HG03045 (cell line): ENCODE data around the gene ZDHHC11.
"Not testable (repeated sequence)": the region's sequence is repeated elsewhere in the genome, so short reads cannot be mapped to it uniquely, and the experiment has no call there.

Source experiments
- ATAC-seq: cut with Tn5 transposase; IDR thresholded peaks from one replicate; pipeline ENCODE4 v1.9.1; 2021; ENCODE audit warnings: mild to moderate bottlenecking, moderate library complexity; ENCODE audit not compliant: unreplicated experiment

ZDHHC11 gene

GRCh38 chr5:880816-881550 lies 30.2 kb upstream of the ZDHHC11 start:
- ATAC-seq = no peak

GRCh38 chr5:878677-879076 lies 27.9 kb upstream of the ZDHHC11 start:
- not testable (repeated sequence) for ATAC-seq

DNA sequence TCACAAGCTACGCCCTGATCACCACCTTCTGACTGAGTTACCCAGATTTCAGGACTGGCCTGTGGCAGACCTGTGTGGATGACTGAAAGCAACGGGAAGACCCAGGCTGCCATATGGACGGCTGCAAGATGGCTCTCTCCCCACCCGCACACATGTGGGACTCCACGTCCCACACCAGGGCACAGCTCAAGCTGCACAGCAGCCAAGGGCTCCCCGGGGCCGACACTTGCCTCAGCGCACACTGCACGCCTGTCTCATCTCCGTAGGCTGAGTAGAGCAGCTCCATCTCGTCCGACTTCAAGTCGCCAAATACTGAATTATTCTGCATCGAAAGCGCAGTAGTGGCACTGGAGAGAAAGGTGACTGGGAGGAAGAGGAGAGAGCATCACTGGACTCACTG lies 27.3 kb upstream of the ZDHHC11 start:
- no peak for ATAC-seq

- ATAC-seq = no peak
Measured at GRCh38 chr5:876398-877365, 25.9 kb upstream of the ZDHHC11 start.

DNA sequence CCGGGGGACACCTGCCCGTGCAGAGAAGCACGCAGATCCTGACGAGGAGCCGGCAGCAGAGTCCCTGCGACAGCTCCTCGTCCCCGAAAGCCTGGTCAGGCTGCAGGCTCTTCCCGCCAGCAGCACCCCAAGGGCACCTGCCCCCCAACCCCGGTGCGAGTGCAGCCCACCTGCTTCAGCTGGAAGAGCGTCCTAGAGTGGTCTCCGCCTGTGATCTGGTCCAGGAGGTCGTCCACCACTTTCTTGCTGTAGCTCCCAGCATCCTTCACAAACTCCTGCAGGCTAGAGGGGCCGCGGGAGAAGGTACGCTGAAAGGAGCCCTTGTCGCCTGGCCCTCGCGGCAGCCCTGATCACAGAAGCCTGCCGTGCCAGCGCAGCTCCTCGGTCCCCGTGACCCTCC lies 25.1 kb upstream of the ZDHHC11 start:
- ATAC-seq = no peak

DNA sequence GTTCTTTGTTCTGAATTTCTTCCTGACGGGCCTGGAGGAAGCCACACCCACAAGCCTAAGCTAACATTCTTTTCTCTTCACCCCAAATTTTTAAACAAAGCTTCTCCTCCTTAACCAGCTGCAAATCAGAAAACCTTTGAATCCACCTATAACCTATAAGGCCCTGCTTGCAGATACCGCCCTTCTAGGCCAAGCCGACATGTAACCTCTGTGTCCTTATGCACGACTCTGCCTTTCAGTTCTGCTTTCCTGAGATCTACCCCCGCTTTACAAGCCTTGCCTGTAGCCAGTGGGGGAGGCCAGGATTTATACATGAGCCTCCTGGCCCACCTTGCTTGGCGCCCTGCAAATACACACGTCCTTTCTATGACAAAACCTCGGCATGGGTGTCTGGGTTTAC lies 22.5 kb upstream of the ZDHHC11 start:
- no peak for ATAC-seq

DNA sequence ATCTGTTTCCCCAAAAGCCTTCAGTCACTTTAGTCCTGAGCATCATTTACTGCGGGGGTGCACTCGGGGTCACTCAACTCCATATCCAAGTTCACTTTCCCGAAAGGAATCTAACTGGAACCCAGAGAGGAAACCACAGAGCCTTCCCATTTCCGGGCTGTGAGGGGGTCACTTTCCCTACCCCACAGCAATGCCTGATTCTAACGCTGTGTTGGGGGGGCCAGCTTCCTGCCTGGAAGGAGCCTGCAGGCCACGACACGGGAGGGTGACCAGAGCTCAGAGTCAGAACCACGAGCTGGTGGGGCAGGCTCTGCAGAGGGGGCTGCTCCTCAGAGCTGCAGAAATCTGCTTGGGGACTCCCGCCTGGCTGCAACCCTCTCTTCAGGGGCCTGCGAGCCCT lies 21.5 kb upstream of the ZDHHC11 start:
- no peak for ATAC-seq

- no peak for ATAC-seq
Measured at GRCh38 chr5:871596-872298, 21.0 kb upstream of the ZDHHC11 start.

DNA sequence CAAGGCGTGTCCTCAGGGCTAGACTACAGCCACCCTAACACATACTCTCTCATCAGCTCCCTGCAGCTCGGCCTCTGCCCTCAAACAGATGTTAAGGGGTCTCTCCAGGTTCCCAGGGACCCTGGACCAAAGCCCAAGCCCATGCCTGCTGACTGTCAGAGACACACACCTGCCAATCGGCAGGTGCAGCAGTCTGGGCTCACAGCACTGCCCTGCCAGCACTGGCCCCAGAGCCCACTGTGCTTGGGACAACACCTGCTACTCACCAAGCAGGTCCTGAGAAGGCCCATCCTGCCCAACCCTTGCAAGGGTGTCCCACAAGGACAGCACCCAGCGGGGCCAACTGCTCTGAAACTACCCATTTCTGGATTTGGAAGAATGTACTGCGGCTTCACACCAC lies 20.2 kb upstream of the ZDHHC11 start:
- ATAC-seq = no peak

GRCh38 chr5:868428-869135 lies 17.8 kb upstream of the ZDHHC11 start:
- ATAC-seq = no peak

DNA sequence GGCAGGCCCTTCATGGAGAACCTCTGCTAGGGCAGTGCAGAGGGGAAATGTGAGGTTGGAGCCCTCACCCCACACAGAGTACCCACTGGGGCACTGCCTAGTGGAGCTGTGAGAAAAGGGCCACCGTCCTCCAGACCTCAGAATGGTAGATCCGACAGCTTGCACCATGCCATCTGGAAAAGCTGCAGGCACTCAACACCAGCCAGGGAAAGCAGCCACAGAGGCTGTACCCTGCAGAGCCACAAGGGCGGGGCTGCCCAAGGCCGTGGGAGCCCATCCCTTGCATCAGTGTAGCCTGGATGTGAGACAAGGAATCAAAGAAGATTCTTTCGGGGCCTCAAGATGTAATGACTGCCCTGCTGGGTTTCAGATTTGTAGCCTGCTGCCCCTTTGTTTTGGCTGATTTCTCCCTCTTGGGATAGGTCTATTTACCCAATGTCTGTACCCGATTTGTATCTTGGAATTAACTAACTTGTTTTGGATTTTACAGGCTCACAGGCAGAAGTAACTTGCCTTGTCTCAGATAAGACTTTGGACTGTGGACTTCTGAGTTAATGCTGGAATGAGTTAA lies 16.6 kb upstream of the ZDHHC11 start:
- ATAC-seq = no peak

- ATAC-seq = no peak
Measured at GRCh38 chr5:865771-866170, 15.0 kb upstream of the ZDHHC11 start.

- ATAC-seq = no peak
Measured at GRCh38 chr5:865168-865521, 14.4 kb upstream of the ZDHHC11 start.

GRCh38 chr5:864492-865167 lies 13.8 kb upstream of the ZDHHC11 start:
- no peak for ATAC-seq

GRCh38 chr5:863244-863805 lies 12.5 kb upstream of the ZDHHC11 start:
- no peak for ATAC-seq

GRCh38 chr5:862367-863243 lies 11.8 kb upstream of the ZDHHC11 start:
- ATAC-seq = no peak

GRCh38 chr5:861442-862366 lies 10.9 kb upstream of the ZDHHC11 start:
- ATAC-seq = no peak
